NCI-H226 (cell line): ENCODE measurements around the gene DNAJB4.
A peak's percentile ranks its signal among the peaks of the same experiment; 100 is the strongest.
"Not testable (repeated sequence)": the region's sequence is repeated elsewhere in the genome, so short reads cannot be mapped to it uniquely, and the experiment has no call there.

Experiments used
- DNase-seq: peaks from one replicate; pipeline ENCODE4 v3.0.0-alpha.2; 2015

The DNAJB4 gene

GRCh38 chr1:77991638-77992037, 13.1 kb upstream of the DNAJB4 start:
- no peak for DNase-seq

DNA sequence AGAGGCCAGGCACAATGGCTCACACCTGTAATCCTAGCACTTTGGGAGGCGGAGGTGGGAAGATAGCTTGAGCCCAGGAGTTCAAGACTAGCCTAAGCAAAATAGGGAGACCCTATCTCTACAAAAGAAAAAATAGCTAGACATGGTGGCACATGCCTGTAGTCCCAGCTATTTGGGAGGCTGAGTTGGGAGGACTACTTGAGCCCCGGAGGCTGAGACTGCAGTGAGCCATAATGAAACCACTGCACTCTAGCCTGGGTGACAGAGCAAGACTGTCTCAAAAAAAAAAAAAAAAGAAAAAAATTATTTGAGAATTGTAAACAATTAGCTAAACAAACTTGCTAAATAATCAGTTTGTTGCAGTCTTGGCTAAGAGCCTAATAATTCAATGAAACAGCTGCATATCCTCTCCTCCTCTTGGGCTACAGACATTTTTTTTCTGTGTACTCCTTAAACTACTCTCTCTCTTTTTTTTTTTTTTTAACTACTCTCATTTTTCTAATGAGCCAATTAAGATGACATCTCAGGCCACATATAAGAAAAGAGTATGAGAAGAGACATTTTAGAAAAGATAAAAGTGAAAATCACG, 10.5 kb upstream of the DNAJB4 start:
- DNase-seq: no peak

- no peak for DNase-seq
Measured at GRCh38 chr1:77996734-77997133, 8.0 kb upstream of the DNAJB4 start.

GRCh38 chr1:78000536-78000935, 4.2 kb upstream of the DNAJB4 start:
- DNase-seq: not testable (repeated sequence)

- DNase-seq: no peak
Measured at GRCh38 chr1:78003070-78003746, 1.5 kb upstream of the DNAJB4 start.

DNA sequence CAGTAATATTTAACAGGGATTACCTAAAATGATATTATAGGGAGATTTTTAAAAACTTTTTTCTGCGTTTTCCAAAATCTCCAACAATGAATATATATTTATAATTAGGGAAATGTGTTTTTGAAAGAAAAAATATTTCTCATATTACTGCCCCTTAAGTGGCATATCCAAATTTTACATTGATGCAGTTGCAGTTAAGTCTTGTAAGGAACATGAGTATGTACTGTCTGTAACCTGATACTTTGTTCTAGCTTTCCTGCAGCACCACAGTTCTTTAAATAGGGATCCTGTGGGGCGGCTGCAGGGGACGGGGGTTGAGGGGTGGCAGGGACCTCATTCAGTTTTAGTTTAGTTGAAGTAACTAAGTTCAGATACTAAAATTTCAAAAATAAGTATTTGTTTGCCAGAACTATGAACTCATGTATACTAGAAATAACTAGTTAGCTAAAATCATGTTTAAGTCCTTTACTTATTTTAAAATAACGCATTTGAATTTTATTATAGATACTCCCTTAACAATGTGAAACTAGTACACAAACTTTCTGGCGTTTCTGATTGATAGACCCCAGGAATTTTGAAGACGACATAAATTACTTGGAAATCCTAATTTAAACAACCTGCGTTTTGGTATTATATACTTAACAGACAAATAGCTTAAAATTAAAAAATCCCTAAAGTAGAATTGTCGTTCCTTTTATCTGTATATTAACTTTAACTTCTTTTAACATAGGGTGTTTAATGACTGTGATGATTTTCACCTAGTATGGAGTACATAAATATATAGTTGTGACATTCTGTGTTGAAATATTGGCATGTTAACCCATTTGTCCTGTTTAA, 639 bp upstream of the DNAJB4 start:
- DNase-seq: peak; percentile 53

DNA sequence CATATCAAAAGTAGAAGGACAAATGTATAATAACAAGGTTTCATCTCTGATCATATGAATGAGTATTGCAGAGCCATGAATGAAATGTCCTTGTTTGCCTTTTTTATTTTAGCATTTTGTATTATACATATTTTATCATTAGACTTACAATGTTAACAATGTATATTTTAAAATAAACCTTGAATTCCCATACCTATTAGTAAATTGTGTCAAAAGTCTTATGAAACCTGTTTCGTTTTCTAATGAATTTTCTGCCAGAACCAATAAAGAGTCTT, 646 bp downstream of the DNAJB4 start:
- DNase-seq: no peak

DNA sequence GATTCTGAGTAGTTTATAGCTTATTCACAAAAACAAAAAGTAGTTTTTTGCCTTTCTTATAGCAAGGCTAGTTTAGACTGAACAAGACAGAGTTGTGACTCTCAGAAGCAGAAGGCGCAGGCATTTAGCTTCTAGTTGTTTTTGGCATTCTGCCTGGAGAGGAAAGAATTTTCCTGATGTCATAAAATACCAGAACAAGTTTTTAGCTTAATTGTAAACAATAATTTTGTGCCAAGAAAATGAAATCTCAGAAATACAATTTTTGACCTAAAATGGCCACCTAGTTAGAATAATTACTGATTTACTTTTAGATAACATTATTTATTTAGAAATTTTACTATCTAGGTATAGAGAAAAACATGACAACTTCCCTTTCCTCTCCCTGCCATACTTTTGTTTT, 1.0 kb downstream of the DNAJB4 start:
- peak; percentile 60 for DNase-seq

DNA sequence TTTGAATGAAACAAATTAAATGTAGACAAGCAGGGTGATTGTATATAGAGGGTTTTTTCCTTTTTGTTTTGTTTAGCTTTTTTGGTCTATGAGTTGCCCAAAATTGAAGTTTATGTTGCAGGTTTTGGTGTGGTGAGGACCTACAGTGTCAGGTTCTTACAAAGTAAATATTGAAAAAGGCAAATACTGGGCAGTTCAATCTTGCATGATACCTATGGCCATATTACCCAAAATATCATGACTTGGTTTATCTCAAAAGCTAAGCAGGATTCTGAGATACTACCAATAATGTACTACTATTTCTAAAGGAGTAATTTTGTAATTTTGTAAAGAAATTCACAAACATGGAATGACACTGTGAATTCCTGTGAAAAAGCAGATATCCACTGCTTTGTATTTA, 1.8 kb downstream of the DNAJB4 start:
- no peak for DNase-seq

GRCh38 chr1:78007677-78008341, 3.1 kb downstream of the DNAJB4 start:
- DNase-seq: no peak

GRCh38 chr1:78009276-78009675, 4.5 kb downstream of the DNAJB4 start:
- no peak for DNase-seq

GRCh38 chr1:78009836-78010235, 5.1 kb downstream of the DNAJB4 start:
- no peak for DNase-seq

GRCh38 chr1:78011050-78011449, 6.3 kb downstream of the DNAJB4 start:
- DNase-seq: no peak

DNA sequence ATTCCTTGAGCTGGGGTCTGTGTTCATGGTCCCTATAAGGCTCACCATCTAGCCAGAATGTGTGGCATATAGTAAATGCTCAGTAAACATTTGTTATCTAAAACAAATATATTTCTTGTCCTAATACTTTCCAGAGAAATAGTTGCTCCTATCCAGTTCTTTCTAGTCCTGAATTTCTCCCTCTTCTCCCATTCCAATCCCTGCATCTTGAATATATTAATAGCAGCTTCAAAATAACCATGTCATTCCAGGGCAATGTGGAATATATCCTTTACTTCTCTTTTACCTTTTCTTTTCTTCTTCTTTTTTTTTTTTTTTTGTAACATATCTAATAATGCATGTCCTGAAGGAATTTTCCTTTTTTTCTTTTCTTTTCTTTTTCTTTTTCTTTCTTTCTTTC, 10.4 kb downstream of the DNAJB4 start:
- DNase-seq: no peak

DNA sequence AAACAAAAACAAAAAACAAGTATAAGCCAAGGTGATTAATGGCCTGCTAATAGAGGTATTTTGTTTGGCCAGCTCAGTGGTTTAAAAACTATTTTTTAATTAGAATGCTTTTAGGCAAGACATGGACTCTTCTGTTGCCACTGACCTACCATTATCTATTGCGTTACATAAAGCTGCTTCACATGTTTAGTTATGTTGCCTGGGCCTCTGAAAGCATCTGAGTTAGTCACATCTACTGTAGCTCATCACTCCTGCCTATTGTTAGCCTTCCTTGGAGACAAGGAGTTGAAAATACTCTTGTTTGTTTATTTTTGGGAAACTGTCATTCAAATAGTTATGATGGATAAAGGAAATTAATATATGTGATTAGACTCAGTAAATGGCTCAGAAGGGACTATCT, 14.3 kb downstream of the DNAJB4 start:
- no peak for DNase-seq

DNA sequence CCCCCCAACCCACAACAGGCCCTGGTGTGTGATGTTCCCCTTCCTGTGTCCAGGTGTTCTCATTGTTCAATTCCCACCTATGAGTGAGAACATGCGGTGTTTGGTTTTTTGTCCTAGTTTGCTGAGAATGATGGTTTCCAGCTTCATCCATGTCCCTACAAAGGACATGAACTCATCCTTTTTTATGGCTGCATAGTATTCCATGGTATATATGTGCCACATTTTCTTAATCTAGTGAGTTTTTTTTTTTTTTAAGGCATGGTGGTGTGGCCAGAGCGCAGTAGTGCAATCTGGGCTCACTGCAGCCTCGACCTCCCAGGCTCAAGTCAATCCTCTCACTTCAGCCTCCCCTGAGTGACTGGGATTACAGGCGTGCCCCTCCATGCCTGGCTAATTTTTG, 16.4 kb downstream of the DNAJB4 start:
- DNase-seq: not testable (repeated sequence)

GRCh38 chr1:78029793-78030192, 25.1 kb downstream of the DNAJB4 start:
- no peak for DNase-seq

DNA sequence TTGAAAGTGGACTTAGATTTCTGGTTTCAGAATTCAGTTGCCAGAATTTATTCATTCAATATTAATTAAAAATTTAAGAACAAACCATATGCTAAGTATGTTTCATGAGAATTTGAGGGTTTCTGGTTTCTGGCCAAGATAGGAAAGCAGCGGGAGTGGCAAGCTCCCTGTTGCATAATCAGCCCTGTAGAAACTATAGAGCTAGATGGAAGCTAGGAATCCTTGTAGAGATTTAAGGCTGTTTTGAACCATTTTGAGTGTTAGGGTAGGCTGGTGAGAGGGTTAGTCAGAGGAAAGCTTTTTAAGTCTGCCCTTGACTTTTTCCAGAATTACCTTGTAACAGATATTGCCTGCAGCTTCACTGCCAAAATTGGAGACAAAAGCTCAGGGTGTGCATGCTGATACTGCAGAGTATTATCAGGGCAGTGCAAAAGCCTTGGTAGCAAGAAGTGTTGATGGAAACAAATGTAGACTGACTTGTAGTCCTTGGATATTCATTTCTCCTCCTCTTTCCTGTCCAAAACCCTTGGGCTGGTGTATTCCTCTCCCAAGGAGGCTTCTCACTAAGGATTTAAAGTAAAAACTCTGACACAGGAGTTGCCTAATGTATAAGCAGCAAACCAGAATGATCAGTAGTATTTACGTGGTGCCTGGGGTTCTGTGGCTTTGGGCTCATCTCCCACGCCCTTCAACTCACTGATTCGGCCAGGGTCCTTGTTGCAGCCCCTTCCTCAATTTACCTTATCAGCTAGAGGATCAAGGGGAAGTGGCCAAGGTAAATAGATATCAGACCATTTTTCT, 28.5 kb downstream of the DNAJB4 start:
- DNase-seq: peak; percentile 28

DNA sequence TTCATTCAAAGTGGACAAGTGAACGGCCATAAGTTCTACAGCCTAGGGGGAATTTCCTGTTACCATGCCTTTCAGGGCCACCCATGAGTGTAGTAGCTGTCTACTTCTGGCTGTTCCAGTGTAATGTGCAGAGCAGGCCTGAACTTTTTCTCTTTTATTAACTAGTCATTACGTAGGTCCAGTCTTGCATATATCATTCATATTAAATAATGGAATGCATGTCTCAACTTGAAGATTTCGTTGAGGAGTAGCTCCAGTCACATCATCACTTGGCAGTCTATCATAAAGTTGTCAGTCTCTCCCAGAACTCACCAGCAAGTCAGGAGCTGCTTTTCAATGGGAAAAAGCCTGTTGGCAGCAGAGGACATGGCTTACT, 29.0 kb downstream of the DNAJB4 start:
- no peak for DNase-seq

DNA sequence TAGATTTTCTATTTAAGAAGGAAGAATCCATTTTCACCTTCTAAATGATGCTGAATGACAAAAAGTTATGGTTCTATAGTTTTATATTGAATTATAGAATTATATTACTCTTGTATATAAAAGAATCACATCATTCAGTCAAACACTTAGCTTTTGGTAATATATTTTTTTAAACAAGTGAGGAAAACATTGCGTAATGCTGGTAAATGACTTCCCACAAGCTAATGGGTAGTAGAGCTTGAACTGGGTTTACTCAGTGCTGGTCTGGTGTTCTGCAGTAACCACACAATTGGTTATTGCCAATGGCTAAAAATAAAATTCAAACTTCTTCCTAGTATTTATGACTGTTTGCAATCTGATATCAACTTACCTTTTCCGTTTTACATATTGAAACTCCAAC, 30.4 kb downstream of the DNAJB4 start:
- DNase-seq: no peak

DNA sequence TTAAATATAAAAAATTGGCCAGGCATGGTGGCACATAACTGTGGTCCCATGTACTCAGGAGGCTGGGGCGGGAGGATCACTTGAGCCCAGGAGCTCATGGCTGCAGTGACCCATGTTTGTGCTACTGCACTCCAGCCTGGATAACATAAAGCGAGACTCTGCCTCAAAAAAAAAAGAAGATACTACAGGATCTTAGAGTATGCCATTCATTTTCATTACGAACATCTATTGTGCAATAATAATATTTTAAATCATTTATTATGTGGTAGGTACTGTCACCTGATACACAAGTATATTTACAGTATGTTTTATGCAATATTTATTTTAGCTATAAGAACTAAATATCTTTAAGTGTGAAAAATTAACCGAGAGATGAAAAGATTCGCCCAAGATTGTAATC, 31.7 kb downstream of the DNAJB4 start:
- no peak for DNase-seq

GRCh38 chr1:78038071-78038470, 33.3 kb downstream of the DNAJB4 start:
- peak; percentile 60 for DNase-seq

- DNase-seq: peak; percentile 26
Measured at GRCh38 chr1:78038491-78038939, 33.8 kb downstream of the DNAJB4 start.
